Measurements from ENCODE around the gene ATXN1.

Gene ATXN1

GRCh38 chr6:16446273-16446672 is 315.0 kb downstream of the ATXN1 start:
- no peak for DNase-seq (ENCODE audit: low read depth)
- H3K4me3 ChIP-seq (ENCODE audit: low read depth, low read length): no peak overlapping the region

- no peak overlapping the region for H3K4me3 ChIP-seq (ENCODE audit: low read depth, low read length)
- no peak for DNase-seq (ENCODE audit: low read depth)
Observed at GRCh38 chr6:16442031-16442430, 319.2 kb downstream of the ATXN1 start.

- no peak for DNase-seq (ENCODE audit: low read depth)
- H3K4me3 ChIP-seq (ENCODE audit: low read depth, low read length): no peak overlapping the region
Observed at GRCh38 chr6:16441262-16441661, 320.0 kb downstream of the ATXN1 start.

- DNase-seq (ENCODE audit: low read depth): no peak
- no peak overlapping the region for H3K4me3 ChIP-seq (ENCODE audit: low read depth, low read length)
Observed at GRCh38 chr6:16440636-16441212, 320.5 kb downstream of the ATXN1 start.

DNA sequence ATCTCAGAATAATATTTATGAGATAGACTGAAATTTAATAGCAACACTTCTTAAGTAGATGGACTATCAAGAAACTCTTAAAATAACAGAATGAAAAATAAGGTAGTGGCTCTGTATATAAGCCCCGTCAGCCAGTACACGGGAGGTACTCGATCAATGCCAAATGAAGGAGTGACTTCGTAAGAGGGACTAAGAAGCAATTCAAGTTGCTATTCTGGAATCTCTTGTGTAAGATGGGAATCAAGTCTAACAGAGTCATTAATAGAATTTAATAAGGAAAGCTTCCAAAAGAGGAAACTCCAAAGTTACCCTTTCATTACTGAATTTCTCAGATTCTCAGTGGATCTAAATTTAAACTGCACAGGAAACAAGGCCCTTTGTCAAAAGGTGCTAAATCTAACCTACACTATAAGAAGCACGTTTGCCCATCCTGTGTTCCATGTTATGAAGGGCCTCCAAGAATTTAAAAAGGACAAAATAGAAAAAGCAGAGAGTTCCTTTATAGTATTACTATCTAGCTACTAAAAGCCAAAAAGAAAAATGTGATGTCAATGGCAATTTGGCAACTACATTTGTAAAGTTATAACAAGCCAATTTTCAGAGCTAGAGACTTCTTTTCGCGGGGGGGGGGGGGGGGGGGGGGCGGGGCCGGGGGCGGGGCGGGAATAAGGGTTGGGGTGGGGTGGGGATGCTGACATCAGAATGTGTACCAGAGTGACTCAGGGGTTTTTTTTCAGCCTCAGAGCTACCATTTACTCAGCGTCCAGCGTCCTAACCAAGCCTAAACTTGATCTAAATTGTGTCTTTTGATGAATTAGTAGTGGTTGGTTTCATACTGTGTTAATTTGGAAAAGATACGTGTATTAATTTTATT is 322.3 kb downstream of the ATXN1 start:
- no peak overlapping the region for H3K4me3 ChIP-seq (ENCODE audit: low read depth, low read length)
- DNase-seq (ENCODE audit: low read depth): no peak

DNA sequence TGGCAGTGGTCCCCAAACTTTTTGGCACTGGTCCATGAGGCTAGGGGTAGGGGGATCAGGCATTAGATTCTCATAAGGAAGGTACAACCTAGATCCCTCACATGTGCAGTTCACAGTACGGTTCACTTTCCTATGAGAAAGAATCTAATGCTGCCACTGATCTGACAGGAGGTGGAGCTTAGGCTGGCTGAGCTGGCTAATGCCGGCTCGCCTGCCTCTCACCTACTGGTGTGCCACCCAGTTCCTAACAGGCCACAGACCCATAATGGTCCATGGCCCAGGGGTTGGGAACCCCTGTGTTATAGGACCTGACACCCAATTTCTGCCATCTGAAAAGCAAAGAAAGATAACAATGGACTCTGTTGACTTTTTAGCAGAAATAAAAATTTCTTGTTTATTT is 323.3 kb downstream of the ATXN1 start:
- no peak overlapping the region for H3K4me3 ChIP-seq (ENCODE audit: low read depth, low read length)
- DNase-seq (ENCODE audit: low read depth): no peak

GRCh38 chr6:16437095-16437494 is 324.2 kb downstream of the ATXN1 start:
- DNase-seq (ENCODE audit: low read depth): no peak
- no peak overlapping the region for H3K4me3 ChIP-seq (ENCODE audit: low read depth, low read length)

DNA sequence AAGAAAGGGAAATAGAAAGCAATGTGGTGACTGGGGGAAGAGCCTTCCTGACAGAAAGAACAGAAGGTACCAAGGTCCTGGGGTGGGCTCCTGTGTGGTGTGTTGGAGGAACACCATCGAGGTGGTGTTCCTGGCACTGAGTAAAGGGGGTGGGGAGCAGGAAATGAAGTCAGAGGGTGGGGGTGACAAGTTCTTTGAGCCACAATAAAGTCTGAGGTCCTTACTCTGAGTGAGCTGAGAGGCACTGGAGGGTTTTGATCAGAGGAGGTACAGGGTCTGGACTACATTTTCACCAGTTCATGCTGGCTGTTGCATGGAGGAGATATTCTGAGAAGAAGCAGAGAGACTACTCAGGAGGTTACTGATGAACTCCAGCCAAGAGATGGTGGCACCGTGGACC is 324.7 kb downstream of the ATXN1 start:
- no peak overlapping the region for H3K4me3 ChIP-seq (ENCODE audit: low read depth, low read length)
- no peak for DNase-seq (ENCODE audit: low read depth)

GRCh38 chr6:16434885-16435284 is 326.4 kb downstream of the ATXN1 start:
- H3K4me3 ChIP-seq (ENCODE audit: low read depth, low read length): no peak overlapping the region
- DNase-seq (ENCODE audit: low read depth): no peak

GRCh38 chr6:16433338-16433890 is 327.8 kb downstream of the ATXN1 start:
- no peak for DNase-seq (ENCODE audit: low read depth)
- H3K4me3 ChIP-seq (ENCODE audit: low read depth, low read length): no peak overlapping the region

DNA sequence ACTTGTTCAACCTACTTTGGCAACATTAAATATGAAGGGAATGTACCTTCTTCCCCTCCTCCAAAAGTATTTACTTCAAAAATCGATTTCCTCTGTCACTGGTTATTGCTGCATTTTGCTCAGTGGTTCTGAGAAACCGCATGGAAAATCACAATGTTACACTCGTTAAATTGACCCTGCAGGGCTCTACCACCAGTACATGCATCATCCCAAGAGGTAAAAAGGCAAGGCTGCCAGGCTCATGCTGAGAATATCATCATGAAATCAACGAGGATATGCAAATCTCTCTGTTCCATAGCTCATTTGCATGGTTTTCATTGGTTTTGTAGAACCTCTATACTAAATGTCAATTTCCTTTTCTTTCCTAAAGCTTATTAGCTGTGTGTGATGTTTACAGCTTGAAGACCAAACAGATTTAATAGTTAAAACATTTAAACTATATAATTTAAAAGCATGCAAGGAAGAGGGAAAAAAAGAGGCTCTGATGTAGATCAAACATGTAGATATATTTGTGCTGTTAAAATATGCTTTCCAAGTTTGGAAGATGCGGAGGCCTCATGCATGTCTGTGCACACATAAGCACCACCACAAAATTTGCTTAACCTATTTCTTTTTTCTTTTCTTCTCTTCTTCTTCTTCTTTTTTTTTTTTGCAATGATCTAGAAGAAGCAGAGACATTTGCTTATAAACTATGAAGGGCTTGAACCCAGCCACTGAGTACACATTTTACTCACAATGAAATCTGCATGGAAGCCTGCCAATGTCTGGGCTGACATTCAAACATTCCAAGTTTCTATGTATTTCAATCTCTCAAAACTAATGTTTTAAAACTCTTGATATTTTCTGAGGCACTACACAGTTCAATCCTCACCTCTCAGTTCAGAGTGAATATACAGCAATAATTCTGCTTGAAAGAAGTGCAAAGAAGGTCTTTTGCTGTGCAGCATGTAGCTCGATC is 328.9 kb downstream of the ATXN1 start:
- DNase-seq (ENCODE audit: low read depth): peak; percentile 44
- H3K4me3 ChIP-seq (ENCODE audit: low read depth, low read length): no peak overlapping the region

GRCh38 chr6:16431106-16431505 is 330.2 kb downstream of the ATXN1 start:
- no peak for DNase-seq (ENCODE audit: low read depth)
- H3K4me3 ChIP-seq (ENCODE audit: low read depth, low read length): no peak overlapping the region

GRCh38 chr6:16430391-16431089 is 330.7 kb downstream of the ATXN1 start:
- no peak overlapping the region for H3K4me3 ChIP-seq (ENCODE audit: low read depth, low read length)
- no peak for DNase-seq (ENCODE audit: low read depth)

DNA sequence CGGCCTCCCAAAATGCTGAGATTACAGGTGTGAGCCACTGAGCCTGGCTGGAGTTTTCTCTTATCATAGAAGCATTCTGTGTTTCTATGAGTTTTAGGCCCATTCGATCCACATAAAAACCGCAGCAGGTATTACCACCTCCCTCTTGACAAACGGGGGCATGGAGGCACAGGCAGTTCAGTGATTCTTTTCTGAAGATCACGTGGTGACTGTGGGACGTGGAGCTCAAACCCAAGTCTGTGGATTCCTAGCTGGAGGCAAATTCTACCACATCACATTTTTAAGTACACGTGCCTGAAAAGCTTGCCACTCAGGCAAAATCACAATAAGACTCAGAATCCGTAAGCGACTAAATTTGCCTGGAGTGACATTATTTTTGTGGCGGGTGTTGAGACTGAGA is 331.6 kb downstream of the ATXN1 start:
- DNase-seq (ENCODE audit: low read depth): no peak
- H3K4me3 ChIP-seq (ENCODE audit: low read depth, low read length): no peak overlapping the region

- no peak overlapping the region for H3K4me3 ChIP-seq (ENCODE audit: low read depth, low read length)
- no peak for DNase-seq (ENCODE audit: low read depth)
Observed at GRCh38 chr6:16427124-16427523, 334.1 kb downstream of the ATXN1 start.

- no peak overlapping the region for H3K4me3 ChIP-seq (ENCODE audit: low read depth, low read length)
- DNase-seq (ENCODE audit: low read depth): no peak
Observed at GRCh38 chr6:16425881-16426615, 335.2 kb downstream of the ATXN1 start.

DNA sequence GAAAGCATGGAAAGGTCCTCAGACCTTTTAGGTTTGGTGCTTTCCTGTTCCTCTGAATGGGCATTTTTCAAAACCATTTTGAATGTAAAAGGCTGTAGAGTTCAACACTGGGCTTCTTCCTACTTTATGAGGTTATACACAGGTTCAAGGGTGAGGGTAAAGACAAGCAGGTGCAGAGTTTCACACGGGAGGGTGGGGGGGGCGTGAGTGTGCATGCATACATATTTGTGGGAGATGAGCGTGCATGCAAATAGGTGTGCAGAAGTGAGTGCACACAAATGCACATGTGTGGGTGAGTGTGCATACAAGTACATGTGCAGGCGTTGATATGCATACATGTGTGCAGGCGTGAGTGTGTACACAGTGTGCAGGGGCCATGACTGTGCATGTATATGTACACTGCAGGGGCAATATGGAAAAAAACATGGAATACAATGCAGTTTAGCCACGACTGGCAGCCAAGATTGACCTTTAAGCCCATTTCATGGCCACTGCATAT is 339.7 kb downstream of the ATXN1 start:
- H3K4me3 ChIP-seq (ENCODE audit: low read depth, low read length): no peak overlapping the region
- DNase-seq (ENCODE audit: low read depth): no peak

GRCh38 chr6:16420715-16421461 is 340.4 kb downstream of the ATXN1 start:
- no peak for DNase-seq (ENCODE audit: low read depth)
- no peak overlapping the region for H3K4me3 ChIP-seq (ENCODE audit: low read depth, low read length)
